Measurements from ENCODE around the gene KSR1. TPM values are rescaled to one million over a fixed set of nuclear protein-coding genes. Genes with fewer than 3 reads are reported as not detected.

The KSR1 gene
- total and polyA plus RNA-seq, 2 of the 8 experiments (the other 6 are each of a cell fraction or from before 2014, with no cell fraction given) = 14.1 to 34.7 TPM

DNA sequence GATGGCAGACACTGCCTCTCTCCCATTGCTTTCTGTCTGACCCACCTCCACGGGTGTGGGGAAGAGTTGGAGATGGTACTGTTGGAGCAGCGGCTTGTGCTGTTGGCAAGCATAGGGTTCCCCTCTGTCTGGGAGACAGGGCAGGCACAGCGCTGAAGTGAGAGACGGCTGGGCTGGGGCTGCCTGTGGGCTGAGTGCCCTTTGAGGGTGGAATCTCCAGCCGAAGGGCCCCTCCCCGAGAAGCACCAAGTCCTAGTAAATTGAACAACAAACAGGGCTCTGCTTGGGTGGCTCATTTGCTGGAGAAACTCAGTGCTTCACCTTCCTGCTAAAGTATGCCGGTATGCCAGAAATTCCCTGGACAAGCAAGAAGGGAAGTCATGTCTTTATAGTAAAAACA lies 79.7 kb downstream of the KSR1 start (continued):
- TF ChIP-seq, protein P1, sequence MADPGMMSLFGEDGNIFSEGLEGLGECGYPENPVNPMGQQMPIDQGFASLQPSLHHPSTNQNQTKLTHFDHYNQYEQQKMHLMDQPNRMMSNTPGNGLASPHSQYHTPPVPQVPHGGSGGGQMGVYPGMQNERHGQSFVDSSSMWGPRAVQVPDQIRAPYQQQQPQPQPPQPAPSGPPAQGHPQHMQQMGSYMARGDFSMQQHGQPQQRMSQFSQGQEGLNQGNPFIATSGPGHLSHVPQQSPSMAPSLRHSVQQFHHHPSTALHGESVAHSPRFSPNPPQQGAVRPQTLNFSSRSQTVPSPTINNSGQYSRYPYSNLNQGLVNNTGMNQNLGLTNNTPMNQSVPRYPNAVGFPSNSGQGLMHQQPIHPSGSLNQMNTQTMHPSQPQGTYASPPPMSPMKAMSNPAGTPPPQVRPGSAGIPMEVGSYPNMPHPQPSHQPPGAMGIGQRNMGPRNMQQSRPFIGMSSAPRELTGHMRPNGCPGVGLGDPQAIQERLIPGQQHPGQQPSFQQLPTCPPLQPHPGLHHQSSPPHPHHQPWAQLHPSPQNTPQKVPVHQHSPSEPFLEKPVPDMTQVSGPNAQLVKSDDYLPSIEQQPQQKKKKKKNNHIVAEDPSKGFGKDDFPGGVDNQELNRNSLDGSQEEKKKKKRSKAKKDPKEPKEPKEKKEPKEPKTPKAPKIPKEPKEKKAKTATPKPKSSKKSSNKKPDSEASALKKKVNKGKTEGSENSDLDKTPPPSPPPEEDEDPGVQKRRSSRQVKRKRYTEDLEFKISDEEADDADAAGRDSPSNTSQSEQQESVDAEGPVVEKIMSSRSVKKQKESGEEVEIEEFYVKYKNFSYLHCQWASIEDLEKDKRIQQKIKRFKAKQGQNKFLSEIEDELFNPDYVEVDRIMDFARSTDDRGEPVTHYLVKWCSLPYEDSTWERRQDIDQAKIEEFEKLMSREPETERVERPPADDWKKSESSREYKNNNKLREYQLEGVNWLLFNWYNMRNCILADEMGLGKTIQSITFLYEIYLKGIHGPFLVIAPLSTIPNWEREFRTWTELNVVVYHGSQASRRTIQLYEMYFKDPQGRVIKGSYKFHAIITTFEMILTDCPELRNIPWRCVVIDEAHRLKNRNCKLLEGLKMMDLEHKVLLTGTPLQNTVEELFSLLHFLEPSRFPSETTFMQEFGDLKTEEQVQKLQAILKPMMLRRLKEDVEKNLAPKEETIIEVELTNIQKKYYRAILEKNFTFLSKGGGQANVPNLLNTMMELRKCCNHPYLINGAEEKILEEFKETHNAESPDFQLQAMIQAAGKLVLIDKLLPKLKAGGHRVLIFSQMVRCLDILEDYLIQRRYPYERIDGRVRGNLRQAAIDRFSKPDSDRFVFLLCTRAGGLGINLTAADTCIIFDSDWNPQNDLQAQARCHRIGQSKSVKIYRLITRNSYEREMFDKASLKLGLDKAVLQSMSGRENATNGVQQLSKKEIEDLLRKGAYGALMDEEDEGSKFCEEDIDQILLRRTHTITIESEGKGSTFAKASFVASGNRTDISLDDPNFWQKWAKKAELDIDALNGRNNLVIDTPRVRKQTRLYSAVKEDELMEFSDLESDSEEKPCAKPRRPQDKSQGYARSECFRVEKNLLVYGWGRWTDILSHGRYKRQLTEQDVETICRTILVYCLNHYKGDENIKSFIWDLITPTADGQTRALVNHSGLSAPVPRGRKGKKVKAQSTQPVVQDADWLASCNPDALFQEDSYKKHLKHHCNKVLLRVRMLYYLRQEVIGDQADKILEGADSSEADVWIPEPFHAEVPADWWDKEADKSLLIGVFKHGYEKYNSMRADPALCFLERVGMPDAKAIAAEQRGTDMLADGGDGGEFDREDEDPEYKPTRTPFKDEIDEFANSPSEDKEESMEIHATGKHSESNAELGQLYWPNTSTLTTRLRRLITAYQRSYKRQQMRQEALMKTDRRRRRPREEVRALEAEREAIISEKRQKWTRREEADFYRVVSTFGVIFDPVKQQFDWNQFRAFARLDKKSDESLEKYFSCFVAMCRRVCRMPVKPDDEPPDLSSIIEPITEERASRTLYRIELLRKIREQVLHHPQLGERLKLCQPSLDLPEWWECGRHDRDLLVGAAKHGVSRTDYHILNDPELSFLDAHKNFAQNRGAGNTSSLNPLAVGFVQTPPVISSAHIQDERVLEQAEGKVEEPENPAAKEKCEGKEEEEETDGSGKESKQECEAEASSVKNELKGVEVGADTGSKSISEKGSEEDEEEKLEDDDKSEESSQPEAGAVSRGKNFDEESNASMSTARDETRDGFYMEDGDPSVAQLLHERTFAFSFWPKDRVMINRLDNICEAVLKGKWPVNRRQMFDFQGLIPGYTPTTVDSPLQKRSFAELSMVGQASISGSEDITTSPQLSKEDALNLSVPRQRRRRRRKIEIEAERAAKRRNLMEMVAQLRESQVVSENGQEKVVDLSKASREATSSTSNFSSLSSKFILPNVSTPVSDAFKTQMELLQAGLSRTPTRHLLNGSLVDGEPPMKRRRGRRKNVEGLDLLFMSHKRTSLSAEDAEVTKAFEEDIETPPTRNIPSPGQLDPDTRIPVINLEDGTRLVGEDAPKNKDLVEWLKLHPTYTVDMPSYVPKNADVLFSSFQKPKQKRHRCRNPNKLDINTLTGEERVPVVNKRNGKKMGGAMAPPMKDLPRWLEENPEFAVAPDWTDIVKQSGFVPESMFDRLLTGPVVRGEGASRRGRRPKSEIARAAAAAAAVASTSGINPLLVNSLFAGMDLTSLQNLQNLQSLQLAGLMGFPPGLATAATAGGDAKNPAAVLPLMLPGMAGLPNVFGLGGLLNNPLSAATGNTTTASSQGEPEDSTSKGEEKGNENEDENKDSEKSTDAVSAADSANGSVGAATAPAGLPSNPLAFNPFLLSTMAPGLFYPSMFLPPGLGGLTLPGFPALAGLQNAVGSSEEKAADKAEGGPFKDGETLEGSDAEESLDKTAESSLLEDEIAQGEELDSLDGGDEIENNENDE (IDR thresholded peaks at IDR 0.05; ENCODE audit: insufficient replicate concordance, low read length) = no peak

All from H1 (cell line).